Hepatocyte (in vitro differentiated cells): ENCODE data around the gene MC1R. TPM values are rescaled to one million over a fixed set of nuclear protein-coding genes. Genes with fewer than 3 reads are reported as not detected.

Experiments
- DNase-seq: peaks from one replicate; pipeline ENCODE4 v3.0.0-alpha.2; 2016; ENCODE audit warnings: low spot score
- H2AFZ ChIP-seq: fragments of 200-600 bp; sonication (generic); 2 replicates; pipeline ENCODE4 v1.6.0; 2016; ENCODE audit warnings: antibody characterized with exemption, mild to moderate bottlenecking
- H3K27ac ChIP-seq: fragments of 200-600 bp; sonication (generic); 2 replicates; pipeline ENCODE4 v1.5.1; 2016; ENCODE audit warnings: mild to moderate bottlenecking
- H3K27me3 ChIP-seq: fragments of 200-600 bp; sonication (generic); 2 replicates; pipeline ENCODE4 v1.6.1; 2016
- H3K36me3 ChIP-seq: fragments of 200-600 bp; sonication (generic); replicated peaks from 2 replicates; pipeline ENCODE4 v1.5.1; 2016; ENCODE audit warnings: low read depth; ENCODE audit not compliant: insufficient read depth
- H3K4me1 ChIP-seq: fragments of 200-600 bp; sonication (generic); 2 replicates; pipeline ENCODE4 v1.5.1; 2016; ENCODE audit warnings: mild to moderate bottlenecking, moderate library complexity; ENCODE audit not compliant: insufficient read depth
- H3K4me2 ChIP-seq: fragments of 200-600 bp; sonication (generic); 2 replicates; pipeline ENCODE4 v1.6.0; 2016
- H3K4me3 ChIP-seq: fragments of 200-600 bp; sonication (generic); 2 replicates; pipeline ENCODE4 v1.5.1; 2016; ENCODE audit warnings: mild to moderate bottlenecking
- H3K79me2 ChIP-seq: fragments of 200-600 bp; sonication (generic); 2 replicates; pipeline ENCODE4 v1.6.0; 2017; ENCODE audit warnings: mild to moderate bottlenecking
- H3K9me2 ChIP-seq: fragments of 200-600 bp; sonication (generic); replicated peaks from 2 replicates; pipeline ENCODE4 v1.6.0; 2017; ENCODE audit warnings: mild to moderate bottlenecking; ENCODE audit not compliant: insufficient read depth
- H3K9me3 ChIP-seq: fragments of 200-600 bp; sonication (generic); 2 replicates; pipeline ENCODE4 v1.5.1; 2016; ENCODE audit warnings: low read depth, mild to moderate bottlenecking
- H4K20me1 ChIP-seq: fragments of 200-600 bp; sonication (generic); 2 replicates; pipeline ENCODE4 v1.6.0; 2016; ENCODE audit warnings: mild to moderate bottlenecking; ENCODE audit not compliant: insufficient read depth, poor library complexity, severe bottlenecking
- EZH2 ChIP-seq: fragments of 200-600 bp; sonication (generic); IDR thresholded peaks from 2 replicates; pipeline ENCODE4 v1.6.1; 2016; ENCODE audit warnings: antibody characterized with exemption, mild to moderate bottlenecking, borderline replicate concordance
- EZH2phosphoT487 ChIP-seq: fragments of 200-600 bp; sonication (generic); IDR thresholded peaks from one replicate; pipeline ENCODE4 v1.6.1; 2018; ENCODE audit warnings: antibody characterized with exemption, mild to moderate bottlenecking, low read depth, moderate library complexity; ENCODE audit not compliant: unreplicated experiment, severe bottlenecking
- WGBS: methylation state at CpG from one replicate; pipeline ENCODE4 v1.1.6; 2016; ENCODE audit warnings: low lambda C conversion rate; ENCODE audit errors: missing lambda C conversion rate; 5-methylcytosine and 5-hydroxymethylcytosine counted together
- polyA plus RNA-seq: library from polyadenylated mRNA; unstranded; fragments of >200 nt; fragmentation: Nextera tagmentation; extraction: Ambion mirVana; gene quantifications from 2 replicates; pipeline ENCODE4 v1.2.1, GENCODE V29; 2016
- total RNA-seq: library from RNA; depleted of rRNA; stranded (reverse); fragments of >200 nt; gene quantifications from 2 replicates; pipeline ENCODE4 v1.2.3, GENCODE V29; 2014
- TF ChIP-seq, protein P1 (sequence below): fragments of 200-600 bp; sonication (generic); IDR thresholded peaks from 2 replicates; pipeline ENCODE4 v1.5.1; 2016; ENCODE audit warnings: antibody characterized with exemption, mild to moderate bottlenecking; ENCODE audit not compliant: poor library complexity

The MC1R gene
- total and polyA plus RNA-seq, 2 experiments from 2014 or later, result 3.4 to 4.2 TPM

DNA sequence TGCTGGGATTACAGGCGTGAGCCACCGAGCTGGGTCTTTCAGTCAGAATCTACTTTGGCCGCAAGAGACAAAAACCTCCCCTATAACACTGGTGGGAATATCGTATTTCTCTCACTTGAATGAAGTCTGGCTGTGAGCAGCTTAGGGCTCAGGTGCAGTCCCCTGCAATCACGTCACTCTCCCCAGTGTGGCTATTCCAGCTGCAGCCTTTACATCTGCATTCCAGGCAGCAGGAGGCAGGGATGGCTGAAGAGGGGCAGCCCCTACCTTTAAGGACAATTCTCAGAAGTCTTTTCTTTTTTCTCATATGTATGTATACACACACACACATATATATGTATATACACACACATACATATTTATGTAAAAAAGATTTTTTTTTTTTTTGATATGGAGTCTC lies 32.8 kb downstream of the MC1R start:
- peaks cover 15% of the 10 kb centered on the region for H3K79me2 ChIP-seq
- no peak overlapping the region for H3K4me3 ChIP-seq
- no peaks in the 10 kb centered on the region for H3K36me3 ChIP-seq
- peaks cover 2% of the 10 kb centered on the region for H4K20me1 ChIP-seq
- TF ChIP-seq EZH2phosphoT487, result no peak
- TF ChIP-seq, protein P1, sequence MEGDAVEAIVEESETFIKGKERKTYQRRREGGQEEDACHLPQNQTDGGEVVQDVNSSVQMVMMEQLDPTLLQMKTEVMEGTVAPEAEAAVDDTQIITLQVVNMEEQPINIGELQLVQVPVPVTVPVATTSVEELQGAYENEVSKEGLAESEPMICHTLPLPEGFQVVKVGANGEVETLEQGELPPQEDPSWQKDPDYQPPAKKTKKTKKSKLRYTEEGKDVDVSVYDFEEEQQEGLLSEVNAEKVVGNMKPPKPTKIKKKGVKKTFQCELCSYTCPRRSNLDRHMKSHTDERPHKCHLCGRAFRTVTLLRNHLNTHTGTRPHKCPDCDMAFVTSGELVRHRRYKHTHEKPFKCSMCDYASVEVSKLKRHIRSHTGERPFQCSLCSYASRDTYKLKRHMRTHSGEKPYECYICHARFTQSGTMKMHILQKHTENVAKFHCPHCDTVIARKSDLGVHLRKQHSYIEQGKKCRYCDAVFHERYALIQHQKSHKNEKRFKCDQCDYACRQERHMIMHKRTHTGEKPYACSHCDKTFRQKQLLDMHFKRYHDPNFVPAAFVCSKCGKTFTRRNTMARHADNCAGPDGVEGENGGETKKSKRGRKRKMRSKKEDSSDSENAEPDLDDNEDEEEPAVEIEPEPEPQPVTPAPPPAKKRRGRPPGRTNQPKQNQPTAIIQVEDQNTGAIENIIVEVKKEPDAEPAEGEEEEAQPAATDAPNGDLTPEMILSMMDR, result no peak
- no peak for TF ChIP-seq EZH2
- no peak overlapping the region for H2AFZ ChIP-seq
- no peak overlapping the region for H3K27ac ChIP-seq
- no peak overlapping the region for H3K4me2 ChIP-seq
- 94% methylated on average over 5 of the region's 5 CpGs for WGBS
- DNase-seq, result no peak
- H3K27me3 ChIP-seq, result no peaks in the 10 kb centered on the region
- H3K9me2 ChIP-seq, result no peaks in the 10 kb centered on the region
- H3K9me3 ChIP-seq, result no peaks in the 10 kb centered on the region
- peaks cover 7% of the 10 kb centered on the region for H3K4me1 ChIP-seq

DNA sequence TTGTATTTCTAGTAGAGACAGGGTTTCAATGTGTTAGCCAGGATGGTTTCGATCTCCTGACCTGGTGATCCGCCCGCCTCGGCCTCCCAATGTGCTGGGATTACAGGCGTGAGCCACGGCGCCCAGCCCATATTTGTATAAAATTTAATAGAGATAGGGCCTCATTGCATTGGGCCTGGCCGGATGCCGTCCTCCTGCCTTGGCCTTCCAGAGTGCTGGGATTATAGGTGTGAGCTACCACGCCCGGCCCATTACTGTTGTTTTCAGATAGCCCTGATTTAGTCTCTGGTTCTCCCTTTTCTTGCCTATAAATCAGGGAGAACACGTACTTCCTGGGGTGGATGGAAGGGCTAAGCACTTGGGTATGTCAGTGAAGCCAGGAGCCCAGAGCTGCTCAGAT lies 33.4 kb downstream of the MC1R start:
- H3K9me3 ChIP-seq, result no peaks in the 10 kb centered on the region
- peaks cover 7% of the 10 kb centered on the region for H3K4me1 ChIP-seq
- 97% methylated on average over 12 of the region's 12 CpGs for WGBS
- no peaks in the 10 kb centered on the region for H3K27me3 ChIP-seq
- no peak for DNase-seq
- H3K4me3 ChIP-seq, result no peak overlapping the region
- no peak overlapping the region for H2AFZ ChIP-seq
- peaks cover 15% of the 10 kb centered on the region for H3K79me2 ChIP-seq
- H3K4me2 ChIP-seq, result no peak overlapping the region
- TF ChIP-seq EZH2 (no peak), EZH2phosphoT487 (no peak)
- TF ChIP-seq, protein P1, result no peak
- no peak overlapping the region for H3K27ac ChIP-seq
- no peaks in the 10 kb centered on the region for H3K9me2 ChIP-seq
- H3K36me3 ChIP-seq, result no peaks in the 10 kb centered on the region
- H4K20me1 ChIP-seq, result peaks cover 2% of the 10 kb centered on the region

DNA sequence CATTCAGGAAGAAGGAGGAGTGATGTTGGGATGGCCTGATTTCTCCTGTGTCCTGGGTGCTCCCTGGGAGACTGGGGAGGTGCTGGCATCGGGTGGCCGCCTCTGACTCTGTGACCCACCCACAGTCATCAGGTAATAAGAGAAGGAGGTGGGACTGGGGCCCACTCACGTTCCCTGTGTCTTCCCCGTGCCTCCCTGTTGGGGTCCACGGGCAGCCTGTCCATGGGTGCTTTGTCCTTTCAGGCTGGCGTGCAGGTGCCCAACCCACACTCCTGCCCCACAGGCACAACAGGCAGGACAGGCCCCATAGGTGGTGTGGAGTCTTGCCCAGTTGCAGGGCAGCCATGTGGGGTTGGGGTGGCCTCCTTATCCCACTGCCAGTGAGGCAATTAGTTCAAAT lies 33.9 kb downstream of the MC1R start:
- peaks cover 2% of the 10 kb centered on the region for H4K20me1 ChIP-seq
- no peaks in the 10 kb centered on the region for H3K36me3 ChIP-seq
- DNase-seq, result no peak
- WGBS, result 97% methylated on average over 6 of the region's 6 CpGs
- no peak overlapping the region for H3K4me3 ChIP-seq
- H3K9me2 ChIP-seq, result no peaks in the 10 kb centered on the region
- H3K27me3 ChIP-seq, result no peaks in the 10 kb centered on the region
- no peaks in the 10 kb centered on the region for H3K9me3 ChIP-seq
- TF ChIP-seq EZH2phosphoT487 (no peak), EZH2 (no peak)
- TF ChIP-seq, protein P1, result no peak
- H3K4me1 ChIP-seq, result peaks cover 7% of the 10 kb centered on the region
- peaks cover 15% of the 10 kb centered on the region for H3K79me2 ChIP-seq
- H3K27ac ChIP-seq, result no peak overlapping the region
- H2AFZ ChIP-seq, result no peak overlapping the region
- no peak overlapping the region for H3K4me2 ChIP-seq
